AML-193 (cell line): ENCODE data around the gene ZNF205.
A peak's percentile ranks its signal among the peaks of the same experiment; 100 is the strongest.

Experiments
- DNase-seq, 2 experiments: peaks; one replicate each; lab custom pipeline; 2025; lab: John Stamatoyannopoulos, UW

The ZNF205 gene

DNA sequence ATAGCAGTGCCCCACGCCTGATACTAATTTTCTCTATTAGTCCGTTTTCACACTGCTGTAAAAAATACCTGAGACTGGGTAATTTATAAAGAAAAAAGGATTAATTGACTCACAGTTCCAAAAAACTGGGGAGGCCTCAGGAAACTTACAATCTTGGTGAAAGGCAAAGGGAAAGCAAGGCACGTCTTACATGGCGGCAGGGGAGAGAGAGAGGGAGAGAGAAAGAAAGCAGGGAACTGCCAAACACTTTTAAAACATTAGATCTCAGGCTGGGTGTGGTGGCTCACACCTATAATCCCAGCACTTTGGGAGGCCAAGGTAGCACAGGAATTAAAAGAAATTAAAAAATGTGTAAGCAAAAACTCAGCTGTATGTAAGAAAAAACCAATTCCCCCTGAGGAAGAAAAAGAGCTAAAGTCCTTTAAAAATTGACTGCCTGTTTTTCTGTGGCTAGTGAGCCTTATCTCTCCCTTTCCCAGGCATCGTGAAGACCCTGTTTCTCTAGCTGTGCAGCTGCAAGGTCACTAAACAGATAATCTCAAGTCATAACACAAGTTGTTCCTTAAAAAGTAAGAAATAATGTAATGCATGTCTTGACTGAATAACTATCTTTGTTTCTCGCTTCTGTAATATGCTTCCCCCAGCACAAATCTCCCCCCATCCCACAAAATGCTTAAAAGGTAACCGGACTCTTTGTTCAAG lies 27.3 kb upstream of the ZNF205 start:
- no peak for DNase-seq

DNA sequence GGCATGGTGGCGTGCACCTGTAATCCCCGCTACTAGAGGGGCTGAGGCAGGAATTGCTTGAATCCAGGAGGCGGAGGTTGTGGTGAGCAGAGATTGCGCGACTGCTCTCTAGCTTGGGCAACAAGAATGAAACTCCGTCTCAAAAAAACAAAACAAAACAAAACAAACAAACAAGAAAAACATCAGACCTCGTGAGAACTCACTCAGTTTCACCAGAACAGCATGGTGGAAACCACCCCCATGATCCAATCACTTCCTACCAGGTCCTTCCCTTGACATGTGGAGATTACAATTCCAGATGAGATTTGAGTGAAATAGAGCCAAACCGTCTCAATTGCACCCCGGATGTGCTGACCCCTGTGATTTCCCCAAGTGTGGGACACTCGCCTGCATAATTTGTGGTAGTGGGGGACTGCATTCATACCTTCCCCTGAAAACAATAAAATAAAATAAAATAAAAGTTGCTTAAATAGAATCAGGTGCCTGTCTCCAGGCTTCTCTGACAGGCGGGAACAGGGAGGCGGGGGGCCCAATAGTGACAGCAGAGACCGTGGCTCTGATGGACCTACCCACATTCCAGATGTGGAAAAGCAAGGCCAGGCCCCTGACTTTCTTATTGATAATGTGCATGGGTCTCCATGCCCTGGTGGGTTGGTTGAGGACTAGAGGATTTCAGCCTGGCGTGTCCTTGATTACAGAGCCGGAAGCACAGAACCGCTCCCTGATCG lies 26.4 kb upstream of the ZNF205 start:
- DNase-seq = no peak

DNA sequence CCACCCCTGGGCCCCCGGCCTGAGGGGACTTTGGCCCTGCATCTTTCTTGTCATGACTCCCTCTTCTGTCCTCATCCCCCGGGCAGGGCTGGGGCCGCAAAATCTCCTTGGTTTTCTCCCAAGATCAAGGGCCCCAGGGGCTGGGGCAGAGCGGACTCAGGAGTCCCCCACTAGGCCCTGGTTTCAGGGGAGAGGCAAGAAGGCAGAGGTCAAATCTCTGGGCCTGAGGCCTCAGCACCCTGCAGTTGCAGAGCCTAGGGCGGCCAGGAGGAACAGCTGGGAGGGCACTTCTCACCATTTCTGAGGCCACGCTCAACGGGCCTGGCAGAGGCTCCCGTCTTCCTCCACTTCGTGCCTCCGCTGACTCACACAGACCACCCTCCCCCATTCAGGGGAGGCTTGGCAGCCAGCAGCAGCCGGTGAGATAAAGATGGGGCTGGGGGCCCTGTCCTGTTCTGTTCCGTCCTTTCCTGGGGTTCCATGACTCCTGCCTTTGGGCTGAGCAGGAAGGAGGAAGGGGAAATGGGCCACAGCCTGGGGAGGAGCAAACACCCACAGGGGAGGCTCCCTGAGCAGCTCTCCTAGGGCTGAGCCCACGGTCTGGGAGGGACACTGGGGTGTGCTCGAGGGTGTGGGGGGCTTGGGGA lies 25.7 kb upstream of the ZNF205 start:
- peak in 1 of 2 experiments; percentile 14 for DNase-seq

DNA sequence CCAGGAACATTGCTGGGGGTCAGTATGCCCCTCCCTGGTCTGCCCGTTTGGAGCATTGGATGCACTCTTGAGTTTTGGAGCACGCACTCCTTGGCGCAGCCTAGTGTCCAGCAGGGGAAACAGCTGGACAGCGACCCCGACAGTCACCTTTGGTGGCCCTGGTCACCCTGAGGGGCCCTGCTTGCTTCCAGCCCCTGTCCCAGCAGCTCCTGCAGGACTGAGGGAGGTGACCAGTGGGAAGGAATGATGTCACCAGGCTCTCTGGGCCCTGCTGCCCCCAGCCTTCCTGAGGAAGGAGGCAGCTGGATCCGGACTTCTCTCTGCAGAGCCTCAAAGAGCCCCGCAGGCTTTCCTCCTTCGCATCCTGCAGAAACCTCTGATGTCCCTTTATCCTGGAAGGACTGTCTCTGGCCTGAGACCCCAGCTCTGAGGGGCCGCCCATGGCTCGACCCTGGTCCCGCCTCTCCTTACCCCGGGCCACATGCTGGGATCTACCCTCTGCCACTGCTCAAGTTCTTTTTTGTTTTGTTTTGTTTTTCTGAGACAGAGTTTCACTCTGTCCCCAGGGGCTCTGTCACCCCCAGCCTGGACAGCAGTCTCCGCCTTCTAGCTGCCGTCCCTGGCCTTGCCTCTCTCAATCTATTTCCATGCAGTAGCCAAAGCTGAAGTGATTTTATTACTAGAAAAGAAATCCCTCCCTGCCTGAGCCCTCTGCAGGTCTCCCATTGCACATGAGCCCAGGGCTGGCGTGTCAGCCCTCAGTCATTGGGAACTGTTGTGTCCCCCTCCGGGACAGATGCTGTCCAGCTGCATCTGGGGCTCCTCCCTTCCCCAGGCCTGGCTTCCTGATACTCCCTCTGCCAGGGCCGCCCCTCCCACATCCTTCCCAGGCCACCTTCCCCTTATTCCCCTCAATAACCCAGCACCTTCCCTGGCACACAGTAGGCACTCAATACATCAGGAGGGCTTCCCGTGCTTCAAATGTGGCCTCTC lies 24.8 kb upstream of the ZNF205 start:
- peak; percentile 20 to 28 for DNase-seq

DNA sequence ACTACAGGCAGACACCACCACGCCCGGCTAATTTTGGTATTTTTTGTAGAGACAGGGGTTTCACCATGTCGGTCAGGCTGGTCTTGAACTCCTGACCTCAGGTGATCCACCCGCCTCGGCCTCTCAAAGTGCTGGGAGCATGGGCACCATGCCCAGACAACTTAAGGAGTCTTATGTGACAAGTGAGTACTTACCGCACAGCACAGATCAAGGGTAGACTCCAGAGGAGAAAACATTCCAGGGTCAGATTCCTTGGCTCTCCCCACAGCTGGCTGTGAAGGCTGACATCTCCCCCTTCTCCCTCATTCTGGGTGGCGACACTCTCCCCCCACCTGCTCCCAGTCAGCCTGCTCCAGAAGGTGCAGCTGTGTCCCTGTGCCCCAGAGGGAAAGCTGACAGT lies 23.9 kb upstream of the ZNF205 start:
- no peak for DNase-seq

DNA sequence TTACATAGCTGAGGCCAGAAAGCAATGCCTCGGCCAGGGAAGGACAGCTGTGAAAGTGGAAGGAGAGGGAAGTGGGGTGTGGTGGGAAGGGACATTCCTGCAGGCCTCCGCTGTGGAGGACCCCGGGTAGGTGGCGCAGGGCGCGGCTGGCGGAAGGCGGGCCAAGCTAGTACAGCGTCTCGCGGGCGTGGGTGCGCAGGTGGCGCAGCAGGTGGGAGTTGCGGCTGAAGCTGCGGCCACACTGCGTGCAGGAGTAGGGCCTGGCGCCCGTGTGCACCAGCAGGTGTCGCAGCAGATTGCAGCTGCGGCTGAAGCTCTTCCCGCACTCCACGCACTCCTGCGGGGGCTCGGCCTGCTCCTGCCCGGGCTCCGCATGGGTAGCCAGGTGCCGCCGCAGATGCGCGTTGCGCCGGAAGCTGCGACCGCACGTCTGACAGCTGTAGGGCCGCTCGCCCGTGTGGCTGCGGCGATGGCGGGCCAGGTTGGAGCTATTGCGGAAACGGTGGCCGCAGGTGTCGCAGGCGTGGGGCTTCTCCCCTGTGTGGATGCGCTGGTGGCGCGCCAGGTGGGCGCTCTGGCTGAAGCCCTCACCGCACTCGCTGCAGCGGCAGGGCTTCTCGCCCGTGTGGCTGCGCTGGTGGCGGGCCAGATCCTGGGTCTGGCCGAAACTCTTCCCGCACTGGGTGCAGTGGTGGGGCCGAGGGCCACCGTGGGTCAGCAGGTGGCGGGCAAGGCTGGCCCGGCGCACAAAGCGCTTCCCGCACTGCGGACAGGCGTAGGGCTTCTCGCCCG lies 23.3 kb upstream of the ZNF205 start:
- no peak for DNase-seq

DNA sequence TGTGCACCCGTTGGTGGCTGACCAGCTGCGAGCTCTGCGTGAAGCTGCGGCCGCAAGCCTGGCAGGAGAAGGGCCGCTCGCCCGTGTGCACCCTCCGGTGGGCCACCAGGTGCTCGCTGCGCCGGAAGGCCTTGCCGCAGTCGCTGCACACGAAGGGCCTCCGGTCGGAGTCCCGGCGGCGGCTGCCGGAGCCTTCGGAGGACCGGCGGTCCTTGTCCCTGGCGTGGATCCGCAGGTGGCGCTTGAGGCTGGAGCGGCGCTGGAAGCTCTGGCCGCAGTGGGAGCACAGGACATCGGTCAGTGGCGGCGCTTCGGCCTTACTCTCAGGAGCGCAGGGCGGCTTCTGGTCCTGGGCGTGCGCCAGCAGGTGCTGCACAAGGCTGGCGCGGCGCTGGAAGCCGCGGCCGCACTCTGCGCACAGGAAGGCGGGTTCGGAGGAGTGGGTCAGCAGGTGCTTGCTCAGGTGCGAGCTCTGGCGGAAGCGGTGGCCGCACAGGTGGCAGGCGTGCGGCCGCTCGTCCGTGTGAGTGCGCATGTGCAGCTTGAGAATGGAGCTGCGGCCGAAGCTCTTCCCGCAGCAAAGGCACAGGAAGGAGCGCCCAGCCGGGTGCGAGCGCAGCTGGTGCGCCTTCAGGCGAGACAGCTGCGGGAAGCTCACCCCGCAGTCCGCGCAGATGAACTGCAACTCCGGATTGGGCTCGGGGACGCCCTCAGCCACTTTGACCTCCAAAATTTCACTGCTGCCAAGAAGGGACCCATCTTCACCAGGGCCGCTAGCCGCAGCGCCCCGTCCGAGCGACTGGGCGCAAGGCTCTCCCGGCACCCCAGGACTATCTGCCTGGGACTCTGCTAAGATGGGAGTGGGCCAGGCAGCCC lies 22.4 kb upstream of the ZNF205 start:
- DNase-seq = no peak

DNA sequence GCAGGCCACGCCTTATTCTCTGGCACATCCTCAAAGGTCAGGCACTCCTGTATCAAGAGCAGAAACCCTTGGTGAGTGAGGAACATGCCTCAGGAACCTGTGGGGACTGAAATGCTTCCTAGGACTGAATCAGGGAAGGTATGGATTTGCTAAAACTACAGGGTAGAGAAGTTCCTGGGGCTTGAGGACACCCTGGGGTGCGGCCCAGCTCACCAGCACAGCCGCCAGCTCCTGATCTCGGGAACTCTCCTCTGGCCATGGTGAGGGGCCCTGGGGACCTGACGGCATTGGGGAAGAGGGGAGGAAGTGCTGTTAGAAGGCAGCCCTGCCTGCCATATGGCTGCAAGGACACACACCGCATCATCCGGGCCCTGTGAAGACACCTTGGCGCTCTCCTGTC lies 20.8 kb upstream of the ZNF205 start:
- DNase-seq = no peak

DNA sequence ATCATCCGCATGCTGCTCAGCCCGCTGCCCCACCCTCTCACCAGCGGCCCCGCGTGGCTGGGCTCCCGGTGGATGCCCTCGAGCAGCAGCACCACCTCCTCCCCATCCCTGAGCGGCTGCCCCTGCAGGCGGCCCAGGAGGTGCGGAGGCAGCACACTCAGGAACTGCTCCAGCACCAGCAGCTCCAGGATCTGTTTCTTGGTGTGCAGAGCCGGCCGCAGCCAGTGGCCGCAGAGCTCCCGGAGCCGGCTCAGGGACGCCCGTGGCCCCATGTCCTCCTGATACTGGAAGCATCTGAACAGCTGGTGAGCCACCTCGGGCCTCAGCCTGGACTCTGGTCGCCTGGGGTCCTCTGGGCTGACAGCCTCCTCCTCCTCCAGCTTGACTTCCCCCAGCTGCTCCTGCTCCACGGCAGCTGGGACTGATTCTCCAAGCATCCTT lies 19.9 kb upstream of the ZNF205 start:
- DNase-seq = no peak

DNA sequence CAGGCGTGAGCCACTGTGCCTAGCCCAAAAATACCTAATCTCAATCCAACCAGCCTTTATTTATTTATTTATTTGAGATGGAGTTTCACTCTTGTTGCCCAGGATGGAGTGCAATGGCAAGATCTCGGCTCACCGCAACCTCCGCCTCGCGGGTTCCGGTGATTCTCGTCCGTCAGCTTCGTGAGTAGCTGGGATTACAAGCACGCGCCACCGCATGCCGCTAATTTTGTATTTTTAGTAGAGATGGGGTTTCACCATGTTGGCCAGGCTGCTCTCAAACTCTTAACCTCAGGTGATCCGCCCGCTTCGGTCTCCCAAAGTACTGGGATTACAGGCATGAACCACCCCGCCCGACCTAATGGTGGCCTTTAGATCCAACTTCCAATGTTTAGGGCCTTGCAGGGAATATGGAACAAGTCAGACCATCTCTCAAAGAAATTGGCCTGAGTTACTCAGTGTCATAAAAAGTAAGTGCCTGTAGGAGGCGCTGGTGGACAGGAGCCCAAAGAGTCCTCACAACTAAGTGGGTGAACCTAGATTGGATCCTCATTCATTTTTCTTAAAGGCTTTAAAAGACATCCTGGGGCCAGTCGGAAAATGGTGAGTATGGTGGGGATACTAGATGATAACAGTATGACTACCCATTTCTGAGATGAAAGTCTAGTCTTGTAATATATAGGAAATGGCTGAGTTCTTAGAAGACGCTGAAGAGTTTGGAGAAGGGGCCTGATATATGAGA lies 17.9 kb upstream of the ZNF205 start:
- DNase-seq = peak; percentile 63 to 76

DNA sequence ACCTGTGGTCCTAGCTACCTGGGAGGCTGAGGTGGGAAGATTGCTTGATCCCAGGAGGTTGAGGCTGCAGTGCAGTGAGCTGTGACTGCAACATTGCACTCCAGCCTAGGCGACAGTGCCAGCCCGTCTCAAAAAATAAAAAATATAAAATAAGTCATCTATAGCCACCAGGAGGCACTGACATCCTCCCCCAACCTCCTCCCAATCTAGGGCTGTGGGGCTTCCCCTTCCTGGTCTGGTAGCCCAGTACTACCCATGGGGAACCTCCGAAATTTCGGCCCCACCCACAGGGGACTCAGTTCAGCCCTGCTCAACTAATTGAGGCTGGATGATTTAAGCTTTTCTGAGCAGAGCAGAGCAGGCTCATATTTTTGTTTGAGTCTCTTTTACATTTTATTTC lies 16.5 kb upstream of the ZNF205 start:
- DNase-seq = peak; percentile 77 to 81

DNA sequence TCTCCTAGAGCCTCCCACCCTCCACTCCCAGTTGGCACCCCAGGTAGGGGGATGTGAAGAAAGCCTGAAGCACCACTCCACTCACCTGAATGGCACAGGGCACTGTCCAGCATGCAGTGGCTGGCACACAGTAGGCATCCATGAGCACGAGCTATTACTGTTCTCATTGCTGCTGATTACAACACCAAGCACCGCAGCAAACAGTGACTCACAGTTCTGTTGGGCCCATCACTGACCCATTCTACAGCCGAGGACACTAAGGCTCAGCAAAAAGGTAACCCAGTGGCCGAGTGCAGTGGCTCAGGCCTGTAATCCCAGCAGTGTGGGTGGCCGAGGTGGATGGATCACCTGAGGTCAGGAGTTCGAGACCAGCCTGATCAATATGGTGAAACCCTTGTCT lies 16.0 kb upstream of the ZNF205 start:
- no peak for DNase-seq

DNA sequence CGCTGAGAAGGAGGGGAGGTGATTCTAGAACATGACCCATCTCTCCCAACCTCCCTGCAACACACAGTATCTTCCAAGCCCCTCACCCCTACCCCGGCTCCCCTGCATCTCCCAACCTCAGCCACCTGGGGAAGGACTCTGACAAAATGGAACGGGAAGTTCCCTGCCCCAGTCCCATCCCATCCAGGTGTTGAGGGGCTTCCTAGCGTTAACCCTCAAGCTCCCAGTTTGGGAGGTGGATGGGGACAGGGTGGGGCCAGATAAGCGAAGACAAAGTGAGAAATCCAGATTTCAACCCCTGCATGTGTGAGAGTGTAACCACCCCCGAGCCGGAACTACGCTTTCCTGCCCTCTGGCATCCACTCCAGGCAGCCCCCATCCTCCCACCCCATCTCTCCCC lies 15.1 kb upstream of the ZNF205 start:
- no peak for DNase-seq

DNA sequence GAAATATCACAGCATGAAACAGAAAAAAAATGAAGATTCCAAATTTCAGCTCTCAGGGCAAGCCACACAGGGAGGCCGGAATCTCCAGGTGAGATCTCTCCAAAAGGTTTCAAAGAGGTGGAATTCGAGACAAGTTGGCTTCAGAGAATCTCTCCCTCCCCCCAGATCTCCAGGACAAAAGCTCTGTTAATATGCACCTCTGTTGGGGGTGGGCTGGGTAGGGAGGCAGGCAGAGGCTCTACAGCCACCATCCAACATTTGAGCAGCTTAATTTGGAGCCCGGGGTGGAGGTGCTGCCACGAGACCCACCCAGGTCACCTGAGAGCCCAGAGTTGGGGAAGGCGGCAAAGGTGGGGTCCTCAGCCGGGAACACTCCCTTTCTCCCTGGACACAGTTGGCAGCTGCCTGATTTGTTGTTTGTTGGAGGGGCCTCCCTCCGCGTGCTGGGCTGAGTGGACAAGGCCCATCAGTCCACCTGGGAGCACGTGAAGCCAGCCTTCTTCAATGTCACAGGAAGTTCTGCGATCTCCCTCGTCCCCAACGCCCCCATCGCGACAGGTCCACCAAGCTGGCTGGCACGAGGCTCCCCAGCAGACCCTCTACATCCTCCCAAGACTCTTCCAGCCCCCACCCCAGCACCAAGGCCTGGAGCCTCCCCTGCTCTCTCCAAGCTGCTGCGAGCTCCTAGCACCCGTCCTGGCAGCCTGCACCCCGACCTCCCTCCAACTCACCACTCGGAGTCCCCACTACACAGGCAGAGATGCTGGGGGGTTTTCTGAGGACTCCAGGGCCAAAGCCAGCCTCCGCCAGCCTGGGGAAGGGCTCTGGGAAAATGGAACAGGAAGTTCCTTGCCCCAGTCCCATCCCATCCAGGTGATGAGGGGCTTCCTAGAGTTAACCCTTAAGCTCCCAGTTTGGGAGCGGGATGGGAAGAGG lies 13.7 kb upstream of the ZNF205 start, which contains the start of gene ZSCAN10:
Gene ZSCAN10 (minus strand): TSS at position 836 of the 936 bp plus-strand sequence. CDS start 6,357 bp downstream, outside the sequence.
- no peak for DNase-seq

DNA sequence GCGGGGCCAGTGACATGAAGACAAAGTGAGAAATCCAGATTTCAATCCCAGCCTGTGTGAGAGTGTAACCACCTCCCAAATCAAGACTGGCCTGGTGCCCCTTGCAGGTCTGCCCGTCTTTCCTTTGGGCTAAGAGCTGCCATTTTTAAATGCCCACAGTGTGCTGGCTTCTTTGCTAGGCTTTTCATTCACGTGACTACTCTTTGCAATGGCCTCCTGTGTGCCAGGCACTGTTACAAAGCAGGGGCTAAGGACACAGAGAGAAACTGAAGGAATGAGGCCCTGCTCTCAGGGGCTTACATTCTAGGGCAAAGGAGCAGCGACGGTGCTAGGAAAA lies 13.0 kb upstream of the ZNF205 start:
- DNase-seq = no peak

DNA sequence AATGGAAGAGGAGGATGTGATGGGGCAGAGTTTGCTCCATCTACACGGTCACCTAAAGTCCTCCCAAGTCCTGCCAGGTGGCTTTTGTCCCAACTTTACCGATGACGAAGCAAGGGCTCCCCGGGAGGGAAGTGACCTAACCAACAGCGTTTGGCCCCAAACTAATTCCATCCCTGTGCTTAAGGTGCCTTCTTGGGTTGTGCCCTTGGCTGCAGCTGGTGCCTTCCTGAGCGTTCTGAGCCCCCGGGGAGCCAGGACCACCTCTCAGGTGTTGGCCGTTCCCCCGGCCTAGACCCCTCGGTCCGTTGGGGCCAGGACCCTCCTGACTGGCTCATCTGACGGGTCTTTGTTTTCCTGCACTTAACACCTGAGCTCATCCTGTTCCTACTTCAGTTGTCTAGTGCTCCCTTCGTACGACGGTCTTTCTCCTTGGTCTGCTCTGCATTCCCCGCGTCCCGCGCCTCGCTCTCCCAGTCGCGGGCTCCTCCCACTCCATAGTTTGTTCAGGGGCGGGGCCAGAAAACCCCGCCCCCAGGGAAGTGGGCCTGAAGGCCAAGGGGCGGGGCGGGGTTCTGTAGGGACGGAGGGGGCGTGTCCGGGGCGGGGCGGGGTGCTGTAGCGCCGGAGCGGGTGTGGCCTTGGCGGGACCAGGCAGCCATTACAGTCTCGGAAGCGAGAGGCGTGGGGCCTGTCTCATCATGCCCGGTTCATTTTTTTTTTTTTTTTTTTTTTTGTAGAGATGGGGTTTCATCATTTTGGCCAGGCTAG lies 12.5 kb upstream of the ZNF205 start:
- peak; percentile 86 to 90 for DNase-seq
